Activated naive CD8-positive, alpha-beta T cell treated with anti-CD3 and anti-CD28 coated beads for 36 hours (primary cell): ENCODE measurements around the gene SNRNP40. TPM values are rescaled to one million over a fixed set of nuclear protein-coding genes. Genes with fewer than 3 reads are reported as not detected.

Experiments
- DNase-seq: peaks from one replicate; pipeline ENCODE4 v3.0.0; 2021
- H3K27ac Mint-ChIP-seq: one replicate; pipeline ENCODE4 v1.8.0; 2022; ENCODE audit warnings: mild to moderate bottlenecking, moderate library complexity, mixed read lengths
- H3K27me3 Mint-ChIP-seq: one replicate; pipeline ENCODE4 v1.8.0; 2022; ENCODE audit warnings: mild to moderate bottlenecking, mixed read lengths
- H3K36me3 Mint-ChIP-seq: one replicate; pipeline ENCODE4 v1.8.0; 2021; ENCODE audit warnings: mild to moderate bottlenecking, mixed read lengths
- H3K4me1 Mint-ChIP-seq: one replicate; pipeline ENCODE4 v1.8.0; 2021; ENCODE audit warnings: mixed read lengths
- H3K4me3 Mint-ChIP-seq: one replicate; pipeline ENCODE4 v1.8.0; 2022; ENCODE audit warnings: mild to moderate bottlenecking, moderate library complexity, mixed read lengths
- H3K9me3 Mint-ChIP-seq: one replicate; pipeline ENCODE4 v1.8.0; 2022; ENCODE audit warnings: mixed read lengths
- total RNA-seq, 2 experiments: library from RNA; stranded (reverse); gene quantifications; one replicate each; pipeline ENCODE4 v1.2.3, GENCODE V29; 2021

The SNRNP40 gene
- total RNA-seq, 2 experiments from 2014 or later, result 114 to 121 TPM

GRCh38 chr1:31228986-31229385 lies 67.6 kb downstream of the SNRNP40 start:
- H3K4me1 Mint-ChIP-seq, result no peaks in the 10 kb centered on the region
- DNase-seq, result no peak
- no peak overlapping the region for H3K4me3 Mint-ChIP-seq
- peaks cover 4% of the 10 kb centered on the region for H3K27me3 Mint-ChIP-seq
- no peaks in the 10 kb centered on the region for H3K9me3 Mint-ChIP-seq
- no peak overlapping the region for H3K27ac Mint-ChIP-seq
- no peaks in the 10 kb centered on the region for H3K36me3 Mint-ChIP-seq

DNA sequence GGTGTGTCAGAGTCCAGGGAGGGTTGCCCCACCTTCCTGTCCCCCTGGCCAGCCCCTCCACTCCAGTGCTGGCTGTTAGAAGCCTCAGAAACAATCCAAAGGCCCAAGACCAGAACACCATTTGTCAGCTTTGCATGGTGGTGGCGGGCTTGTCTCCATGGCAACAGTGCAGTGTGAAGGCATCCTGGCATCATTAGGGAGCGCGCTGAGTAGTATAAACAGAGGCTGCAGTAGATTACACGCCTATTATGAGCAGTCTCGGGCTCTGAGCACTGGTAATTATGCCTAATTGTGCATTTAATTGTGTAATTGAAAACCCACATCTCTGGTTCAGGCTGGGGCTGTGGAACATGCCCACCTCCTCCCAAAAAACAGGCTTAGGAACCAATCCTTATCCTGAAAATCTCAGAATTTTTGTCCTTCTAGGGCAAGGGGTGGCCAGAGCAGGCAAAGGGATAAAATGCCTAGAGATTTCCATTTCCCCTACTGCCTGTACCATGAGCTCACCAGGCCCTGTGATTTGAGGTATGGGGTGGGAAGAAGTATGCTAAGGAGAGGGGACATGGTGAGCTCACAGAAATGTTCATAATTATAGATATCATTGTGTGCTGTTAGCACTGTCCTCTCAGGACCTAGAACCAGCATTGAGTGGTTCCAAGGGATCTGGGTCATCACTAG lies 68.6 kb downstream of the SNRNP40 start:
- Mint-ChIP-seq H3K4me3 (no peak overlapping the region), H3K36me3 (no peaks in the 10 kb centered on the region), H3K27me3 (peaks cover 7% of the 10 kb centered on the region), H3K4me1 (no peaks in the 10 kb centered on the region), H3K9me3 (no peaks in the 10 kb centered on the region), H3K27ac (no peak overlapping the region)
- DNase-seq, result no peak

DNA sequence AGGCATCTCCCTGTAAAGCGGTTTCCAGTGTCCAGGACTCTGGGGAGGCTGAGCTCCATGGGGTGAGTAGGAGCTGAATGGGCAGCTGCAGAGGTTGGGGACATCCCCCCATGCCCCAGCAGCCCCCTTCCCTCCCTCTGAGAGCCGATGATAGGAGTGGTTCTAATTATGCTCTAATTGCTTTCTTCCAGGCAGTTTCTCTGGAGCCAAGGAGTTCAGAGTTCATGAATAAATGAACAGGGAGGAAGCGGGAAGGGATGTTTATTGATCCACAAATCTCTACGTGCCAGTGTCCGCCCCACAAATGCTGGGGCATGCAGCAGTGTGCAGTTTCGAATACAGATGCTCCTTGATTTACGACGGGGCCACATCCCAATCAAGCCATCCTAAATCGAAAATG lies 72.5 kb downstream of the SNRNP40 start:
- H3K9me3 Mint-ChIP-seq, result no peaks in the 10 kb centered on the region
- DNase-seq, result no peak
- H3K36me3 Mint-ChIP-seq, result no peaks in the 10 kb centered on the region
- peaks cover 7% of the 10 kb centered on the region for H3K27me3 Mint-ChIP-seq
- H3K4me1 Mint-ChIP-seq, result no peaks in the 10 kb centered on the region
- H3K27ac Mint-ChIP-seq, result no peak overlapping the region
- H3K4me3 Mint-ChIP-seq, result no peak overlapping the region

- H3K9me3 Mint-ChIP-seq, result no peaks in the 10 kb centered on the region
- H3K4me3 Mint-ChIP-seq, result no peak overlapping the region
- no peaks in the 10 kb centered on the region for H3K36me3 Mint-ChIP-seq
- H3K4me1 Mint-ChIP-seq, result no peaks in the 10 kb centered on the region
- peaks cover 7% of the 10 kb centered on the region for H3K27me3 Mint-ChIP-seq
- no peak overlapping the region for H3K27ac Mint-ChIP-seq
- no peak for DNase-seq
These were observed 74.4 kb downstream of the SNRNP40 start for GRCh38 chr1:31222176-31222575.

GRCh38 chr1:31221072-31221471 lies 75.5 kb downstream of the SNRNP40 start:
- no peak for DNase-seq
- H3K27me3 Mint-ChIP-seq, result peaks cover 5% of the 10 kb centered on the region
- H3K4me3 Mint-ChIP-seq, result no peak overlapping the region
- no peaks in the 10 kb centered on the region for H3K9me3 Mint-ChIP-seq
- no peak overlapping the region for H3K27ac Mint-ChIP-seq
- H3K4me1 Mint-ChIP-seq, result no peaks in the 10 kb centered on the region
- H3K36me3 Mint-ChIP-seq, result no peaks in the 10 kb centered on the region

GRCh38 chr1:31219489-31219888 lies 77.1 kb downstream of the SNRNP40 start:
- Mint-ChIP-seq H3K4me1 (no peaks in the 10 kb centered on the region), H3K9me3 (no peaks in the 10 kb centered on the region)

GRCh38 chr1:31218705-31219104 lies 77.9 kb downstream of the SNRNP40 start:
- H3K27ac Mint-ChIP-seq, result no peak overlapping the region
- DNase-seq, result no peak

More at GRCh38 chr1:31219489-31219888, 77.1 kb downstream of the SNRNP40 start:
- no peak for DNase-seq
- H3K4me3 Mint-ChIP-seq, result no peak overlapping the region
- no peaks in the 10 kb centered on the region for H3K36me3 Mint-ChIP-seq
- H3K27me3 Mint-ChIP-seq, result peaks cover 4% of the 10 kb centered on the region
- H3K27ac Mint-ChIP-seq, result no peak overlapping the region

DNA sequence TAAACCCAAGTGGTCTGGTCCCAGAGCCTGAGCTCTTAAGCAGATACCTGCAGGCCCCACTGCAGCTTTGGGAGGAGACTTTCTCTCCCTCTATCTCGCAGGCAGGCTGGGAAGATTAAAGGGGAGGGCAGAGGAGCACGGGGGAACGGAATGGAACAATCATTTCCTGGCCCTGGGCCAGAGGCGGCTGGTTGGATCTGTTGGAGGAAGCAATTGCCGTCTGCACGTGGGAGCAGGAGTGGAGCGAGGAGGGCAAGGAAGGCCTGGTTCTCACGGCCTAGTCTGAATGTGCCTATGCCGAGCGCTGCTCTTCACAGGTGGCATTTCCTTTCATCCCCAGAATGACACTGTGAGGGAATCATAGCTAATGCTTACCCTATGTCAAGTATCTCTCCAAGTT lies 80.6 kb downstream of the SNRNP40 start:
- Mint-ChIP-seq H3K9me3 (peaks cover 4% of the 10 kb centered on the region), H3K27me3 (no peaks in the 10 kb centered on the region), H3K4me1 (no peaks in the 10 kb centered on the region), H3K27ac (no peak overlapping the region), H3K4me3 (no peak overlapping the region), H3K36me3 (no peaks in the 10 kb centered on the region)
- no peak for DNase-seq

More at GRCh38 chr1:31218705-31219104, 77.9 kb downstream of the SNRNP40 start:
- no peak overlapping the region for H3K4me3 Mint-ChIP-seq
- H3K36me3 Mint-ChIP-seq, result no peaks in the 10 kb centered on the region
- H3K4me1 Mint-ChIP-seq, result no peaks in the 10 kb centered on the region
- no peaks in the 10 kb centered on the region for H3K9me3 Mint-ChIP-seq
- peaks cover 1% of the 10 kb centered on the region for H3K27me3 Mint-ChIP-seq

DNA sequence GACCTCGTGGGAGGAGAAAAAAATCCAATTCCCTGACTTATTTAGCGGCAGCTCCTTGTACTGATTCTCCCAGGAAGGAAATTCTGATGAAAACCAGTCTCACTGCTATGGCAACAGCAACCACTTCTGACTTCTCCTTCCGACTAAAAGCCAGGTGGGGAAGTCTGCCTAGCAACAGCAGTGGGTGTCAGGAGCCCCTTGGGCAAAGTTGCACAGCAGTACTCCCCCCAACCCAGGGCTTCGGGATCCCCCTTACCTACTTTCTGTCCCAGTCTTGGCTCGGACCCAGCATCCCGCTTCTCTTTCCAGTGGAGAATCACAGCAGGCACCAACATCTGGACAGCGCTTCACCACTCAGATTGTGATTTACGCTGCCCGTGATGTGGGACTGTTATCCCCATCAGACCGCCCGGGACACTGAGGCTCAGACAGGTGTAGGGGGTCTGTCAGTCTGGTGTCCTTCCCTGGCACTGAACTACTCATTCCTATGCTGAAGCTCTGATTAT lies 81.5 kb downstream of the SNRNP40 start:
- H3K4me1 Mint-ChIP-seq, result no peaks in the 10 kb centered on the region
- no peaks in the 10 kb centered on the region for H3K36me3 Mint-ChIP-seq
- no peak overlapping the region for H3K27ac Mint-ChIP-seq
- H3K9me3 Mint-ChIP-seq, result peaks cover 7% of the 10 kb centered on the region
- DNase-seq, result no peak
- H3K4me3 Mint-ChIP-seq, result no peak overlapping the region
- H3K27me3 Mint-ChIP-seq, result no peaks in the 10 kb centered on the region

- H3K27me3 Mint-ChIP-seq, result no peaks in the 10 kb centered on the region
- peaks cover 8% of the 10 kb centered on the region for H3K9me3 Mint-ChIP-seq
- H3K4me3 Mint-ChIP-seq, result no peak overlapping the region
- H3K4me1 Mint-ChIP-seq, result no peaks in the 10 kb centered on the region
- H3K27ac Mint-ChIP-seq, result no peak overlapping the region
- no peaks in the 10 kb centered on the region for H3K36me3 Mint-ChIP-seq
- DNase-seq, result no peak
These were observed 82.1 kb downstream of the SNRNP40 start for GRCh38 chr1:31214316-31215064.

Other genes with a start within 250 kb of the SNRNP40 start
- 10 to 100 TPM; 93.4 to 94.6 TPM for gene PUM1, start 231.1 kb downstream of the SNRNP40 start, total RNA-seq
- gene NKAIN1, start 56.9 kb downstream of the SNRNP40 start, total RNA-seq, result not detected
- gene ZCCHC17, start 244 bp upstream of the SNRNP40 start, total RNA-seq, result 10 to 100 TPM; 33.0 to 34.2 TPM
- gene FABP3, start 76.3 kb upstream of the SNRNP40 start, total RNA-seq, result not detected
- gene SERINC2, start 116.4 kb upstream of the SNRNP40 start, total RNA-seq, result under 1 TPM in 1 of 2 experiments, not detected in 1; 0.16 TPM